Measurements from ENCODE around the gene HTATIP2.
"Not testable (repeated sequence)": the region's sequence is repeated elsewhere in the genome, so short reads cannot be mapped to it uniquely, and the experiment has no call there.

Gene HTATIP2

DNA sequence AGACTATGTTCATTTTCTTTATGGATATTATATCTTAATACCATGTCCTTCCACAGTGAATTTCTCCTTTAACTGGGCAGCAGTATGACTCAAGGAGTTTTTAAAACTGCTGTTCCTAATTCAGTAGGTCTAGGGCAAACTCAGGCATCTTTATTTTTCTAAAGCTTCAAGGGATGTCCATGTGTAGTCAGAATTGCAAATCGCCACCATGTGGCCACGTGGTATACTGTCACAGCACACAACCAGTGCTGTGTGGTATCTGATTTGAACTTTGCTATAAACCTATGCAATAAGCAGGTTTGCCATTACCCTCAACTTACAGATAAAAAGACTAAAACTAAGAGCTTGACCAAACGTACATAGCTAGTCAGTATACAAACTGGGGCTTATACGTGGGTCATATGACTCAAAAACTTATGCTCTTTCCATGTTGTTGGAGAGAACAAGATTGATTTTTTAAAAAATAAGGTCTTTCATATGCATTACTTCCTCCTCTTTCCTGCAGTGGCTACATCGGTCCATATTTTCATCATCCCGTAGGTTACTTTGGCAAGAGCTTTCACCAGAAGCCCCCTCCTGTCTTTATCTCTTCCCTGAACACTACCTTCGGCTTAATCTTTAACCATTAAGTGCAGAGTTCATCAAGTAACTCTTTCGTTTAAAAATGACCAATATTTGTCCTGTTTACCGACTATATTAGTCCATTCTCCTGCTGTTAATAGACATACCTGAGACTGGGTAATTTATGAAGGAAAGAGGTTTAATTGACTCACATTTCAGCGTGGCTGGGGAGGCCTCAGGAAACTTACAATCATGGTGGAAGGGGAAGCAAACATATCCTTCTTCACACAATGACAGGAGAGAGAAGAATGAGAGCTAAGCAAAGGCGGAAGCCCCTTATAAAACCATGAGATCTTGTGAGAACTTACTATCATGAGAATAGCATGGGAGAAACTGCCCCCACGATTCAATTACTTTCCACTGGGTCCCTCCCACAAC lies 8.0 kb upstream of the HTATIP2 start:
- H3K4me3 ChIP-seq (ENCODE audit: extremely low read depth, insufficient read depth, low read length, poor library complexity, severe bottlenecking) = no peak overlapping the region
- no peaks in the 10 kb centered on the region for H3K9me3 ChIP-seq (ENCODE audit: control insufficient read depth, low read length)
- WGBS, 2 experiments (ENCODE audit: insufficient coverage in 2 of 2) = 72 to 90% methylated on average over 4 to 6 of the region's 12 CpGs

DNA sequence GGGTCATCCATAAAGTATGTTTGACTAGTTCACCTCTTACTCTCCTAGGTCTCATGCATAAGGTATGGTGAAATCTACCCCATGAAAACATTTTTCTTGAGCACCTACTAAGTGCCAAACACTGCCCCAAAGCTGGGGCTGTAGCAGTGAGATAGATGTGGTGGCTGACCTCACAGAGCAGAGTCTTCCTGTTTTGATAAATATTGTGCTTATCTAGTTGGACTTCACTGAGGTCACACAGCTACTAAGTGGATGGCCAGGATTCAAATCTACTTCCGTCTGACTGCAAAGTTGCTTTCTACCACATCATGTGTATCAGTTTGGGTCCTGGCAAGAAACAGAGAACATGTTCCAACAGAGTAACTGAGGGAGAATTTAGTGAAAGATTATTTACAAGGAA lies 6.4 kb upstream of the HTATIP2 start:
- 86% methylated on average over 1 of the region's 1 CpG; no CpG with 5 or more reads in 1 of the 2 experiments for WGBS, 2 experiments (ENCODE audit: insufficient coverage in 2 of 2)

More for the DNA sequence above, 8.0 kb upstream of the HTATIP2 start:
- Histone ChIP-seq H3K27ac (ENCODE audit: low read depth, low read length, severe bottlenecking) (no peak overlapping the region), H3K4me1 (ENCODE audit: control insufficient read depth, insufficient read depth, low read length, poor library complexity, severe bottlenecking) (peaks cover 12% of the 10 kb centered on the region), H3K36me3 (ENCODE audit: control insufficient read depth, insufficient read depth, low read length) (no peaks in the 10 kb centered on the region)

GRCh38 chr11:20360650-20361049 lies 2.9 kb upstream of the HTATIP2 start:
- no peak overlapping the region for H3K27ac ChIP-seq (ENCODE audit: low read depth, low read length, severe bottlenecking)
- H3K9me3 ChIP-seq (ENCODE audit: control insufficient read depth, low read length) = no peaks in the 10 kb centered on the region
- no peaks in the 10 kb centered on the region for H3K4me1 ChIP-seq (ENCODE audit: control insufficient read depth, insufficient read depth, low read length, poor library complexity, severe bottlenecking)
- H3K36me3 ChIP-seq (ENCODE audit: control insufficient read depth, insufficient read depth, low read length) = no peaks in the 10 kb centered on the region
- 56 to 60% methylated on average over 3 to 6 of the region's 7 CpGs for WGBS, 2 experiments (ENCODE audit: insufficient coverage in 2 of 2)
- H3K4me3 ChIP-seq (ENCODE audit: extremely low read depth, insufficient read depth, low read length, poor library complexity, severe bottlenecking) = no peak overlapping the region

More for the DNA sequence above, 6.4 kb upstream of the HTATIP2 start:
- H3K4me1 ChIP-seq (ENCODE audit: control insufficient read depth, insufficient read depth, low read length, poor library complexity, severe bottlenecking) = peaks cover 9% of the 10 kb centered on the region
- H3K27ac ChIP-seq (ENCODE audit: low read depth, low read length, severe bottlenecking) = no peak overlapping the region
- no peaks in the 10 kb centered on the region for H3K36me3 ChIP-seq (ENCODE audit: control insufficient read depth, insufficient read depth, low read length)
- H3K4me3 ChIP-seq (ENCODE audit: extremely low read depth, insufficient read depth, low read length, poor library complexity, severe bottlenecking) = no peak overlapping the region
- H3K9me3 ChIP-seq (ENCODE audit: control insufficient read depth, low read length) = no peaks in the 10 kb centered on the region

GRCh38 chr11:20362481-20362880 lies 1.0 kb upstream of the HTATIP2 start:
- no peaks in the 10 kb centered on the region for H3K36me3 ChIP-seq (ENCODE audit: control insufficient read depth, insufficient read depth, low read length)
- H3K4me3 ChIP-seq (ENCODE audit: extremely low read depth, insufficient read depth, low read length, poor library complexity, severe bottlenecking) = no peak overlapping the region
- H3K27ac ChIP-seq (ENCODE audit: low read depth, low read length, severe bottlenecking) = no peak overlapping the region
- no peaks in the 10 kb centered on the region for H3K9me3 ChIP-seq (ENCODE audit: control insufficient read depth, low read length)
- H3K4me1 ChIP-seq (ENCODE audit: control insufficient read depth, insufficient read depth, low read length, poor library complexity, severe bottlenecking) = peaks cover 7% of the 10 kb centered on the region
- WGBS, 2 experiments (ENCODE audit: insufficient coverage in 2 of 2) = no CpG with 5 or more reads among the region's 1 CpG

- Histone ChIP-seq H3K36me3 (ENCODE audit: control insufficient read depth, insufficient read depth, low read length) (no peaks in the 10 kb centered on the region), H3K27ac (ENCODE audit: low read depth, low read length, severe bottlenecking) (no peak overlapping the region), H3K4me3 (ENCODE audit: extremely low read depth, insufficient read depth, low read length, poor library complexity, severe bottlenecking) (peak overlapping the region; percentile 50), H3K9me3 (ENCODE audit: control insufficient read depth, low read length) (no peaks in the 10 kb centered on the region), H3K4me1 (ENCODE audit: control insufficient read depth, insufficient read depth, low read length, poor library complexity, severe bottlenecking) (peaks cover 11% of the 10 kb centered on the region)
- WGBS, 2 experiments (ENCODE audit: insufficient coverage in 2 of 2) = 78 to 100% methylated on average over 2 of the region's 2 CpGs
These were observed 390 bp upstream of the HTATIP2 start for GRCh38 chr11:20363149-20363499.

GRCh38 chr11:20364341-20364792 lies 853 bp downstream of the HTATIP2 start:
- Histone ChIP-seq H3K4me1 (ENCODE audit: control insufficient read depth, insufficient read depth, low read length, poor library complexity, severe bottlenecking) (peaks cover 15% of the 10 kb centered on the region), H3K36me3 (ENCODE audit: control insufficient read depth, insufficient read depth, low read length) (no peaks in the 10 kb centered on the region), H3K4me3 (ENCODE audit: extremely low read depth, insufficient read depth, low read length, poor library complexity, severe bottlenecking) (peak overlapping the region; percentile 50), H3K27ac (ENCODE audit: low read depth, low read length, severe bottlenecking) (peak overlapping the region; percentile 25), H3K9me3 (ENCODE audit: control insufficient read depth, low read length) (no peaks in the 10 kb centered on the region)
- WGBS, 2 experiments (ENCODE audit: insufficient coverage in 2 of 2) = 69 to 76% methylated on average over 5 of the region's 6 CpGs

- not testable (repeated sequence) for H3K4me3 ChIP-seq (ENCODE audit: extremely low read depth, insufficient read depth, low read length, poor library complexity, severe bottlenecking); H3K9me3 ChIP-seq (ENCODE audit: control insufficient read depth, low read length); H3K36me3 ChIP-seq (ENCODE audit: control insufficient read depth, insufficient read depth, low read length); H3K27ac ChIP-seq (ENCODE audit: low read depth, low read length, severe bottlenecking)
- H3K4me1 ChIP-seq (ENCODE audit: control insufficient read depth, insufficient read depth, low read length, poor library complexity, severe bottlenecking) = peaks cover 15% of the 10 kb centered on the region
- WGBS, 2 experiments (ENCODE audit: insufficient coverage in 2 of 2) = 89 to 100% methylated on average over 3 to 6 of the region's 6 CpGs
These were observed 2.0 kb downstream of the HTATIP2 start for GRCh38 chr11:20365465-20365864.

DNA sequence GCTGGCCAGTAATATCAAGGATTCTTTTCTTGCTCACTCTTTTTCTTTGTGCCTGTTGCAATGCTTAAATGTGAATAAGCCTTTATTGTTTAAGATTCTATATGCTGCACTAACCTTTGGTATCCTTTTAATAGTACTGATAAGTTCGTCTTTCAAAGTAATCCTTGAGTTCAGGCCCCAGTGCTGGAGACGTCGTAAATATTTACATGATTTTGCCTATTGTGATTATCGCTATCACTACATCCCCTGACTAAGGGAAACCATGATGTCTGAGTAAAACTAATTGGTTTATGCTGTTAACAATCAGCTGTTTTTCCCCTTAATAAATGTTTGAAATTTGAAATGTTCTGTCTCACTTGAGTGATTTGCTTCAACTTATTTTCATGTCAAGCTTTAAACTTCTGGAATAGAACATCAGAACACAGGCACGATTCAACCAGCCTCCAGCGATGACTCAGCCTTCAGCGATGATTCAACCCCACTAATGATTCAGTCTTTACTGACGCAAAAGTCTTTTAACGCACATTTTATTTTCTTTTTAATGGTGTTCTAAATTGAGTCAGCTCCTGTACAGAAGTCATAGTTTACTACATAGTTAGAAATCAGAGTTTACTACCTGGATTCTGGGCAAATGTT lies 3.9 kb downstream of the HTATIP2 start:
- no peak overlapping the region for H3K4me3 ChIP-seq (ENCODE audit: extremely low read depth, insufficient read depth, low read length, poor library complexity, severe bottlenecking)
- 64 to 79% methylated on average over 6 of the region's 9 CpGs for WGBS, 2 experiments (ENCODE audit: insufficient coverage in 2 of 2)
- no peaks in the 10 kb centered on the region for H3K9me3 ChIP-seq (ENCODE audit: control insufficient read depth, low read length)
- no peaks in the 10 kb centered on the region for H3K36me3 ChIP-seq (ENCODE audit: control insufficient read depth, insufficient read depth, low read length)
- H3K27ac ChIP-seq (ENCODE audit: low read depth, low read length, severe bottlenecking) = peak overlapping the region; percentile 62
- H3K4me1 ChIP-seq (ENCODE audit: control insufficient read depth, insufficient read depth, low read length, poor library complexity, severe bottlenecking) = peaks cover 15% of the 10 kb centered on the region

- H3K9me3 ChIP-seq (ENCODE audit: control insufficient read depth, low read length) = no peaks in the 10 kb centered on the region
- H3K36me3 ChIP-seq (ENCODE audit: control insufficient read depth, insufficient read depth, low read length) = no peaks in the 10 kb centered on the region
- H3K4me1 ChIP-seq (ENCODE audit: control insufficient read depth, insufficient read depth, low read length, poor library complexity, severe bottlenecking) = peaks cover 15% of the 10 kb centered on the region
- H3K27ac ChIP-seq (ENCODE audit: low read depth, low read length, severe bottlenecking) = no peak overlapping the region
- no peak overlapping the region for H3K4me3 ChIP-seq (ENCODE audit: extremely low read depth, insufficient read depth, low read length, poor library complexity, severe bottlenecking)
These were observed 4.9 kb downstream of the HTATIP2 start for GRCh38 chr11:20368438-20368837.

DNA sequence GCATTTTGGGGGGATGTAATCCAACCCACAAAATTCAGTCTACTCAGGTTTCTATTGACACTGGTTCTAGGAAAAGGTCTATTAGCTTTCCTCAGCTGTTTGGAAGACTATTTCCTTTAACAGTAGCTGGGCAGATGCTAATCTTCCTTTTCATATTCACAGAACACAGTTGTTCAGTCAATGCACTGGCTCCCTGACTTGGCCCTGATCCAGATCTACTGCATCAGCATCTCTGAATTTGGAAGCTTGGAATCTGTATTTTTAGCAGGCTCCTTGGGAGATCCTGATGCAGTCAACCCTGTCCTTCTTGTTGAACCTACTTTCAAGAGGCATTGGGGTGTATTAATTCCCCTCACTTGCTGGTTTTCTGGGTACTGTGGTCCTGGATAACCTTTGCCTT lies 6.3 kb downstream of the HTATIP2 start:
- peaks cover 15% of the 10 kb centered on the region for H3K4me1 ChIP-seq (ENCODE audit: control insufficient read depth, insufficient read depth, low read length, poor library complexity, severe bottlenecking)
- H3K36me3 ChIP-seq (ENCODE audit: control insufficient read depth, insufficient read depth, low read length) = no peaks in the 10 kb centered on the region
- H3K9me3 ChIP-seq (ENCODE audit: control insufficient read depth, low read length) = no peaks in the 10 kb centered on the region
- H3K4me3 ChIP-seq (ENCODE audit: extremely low read depth, insufficient read depth, low read length, poor library complexity, severe bottlenecking) = no peak overlapping the region
- H3K27ac ChIP-seq (ENCODE audit: low read depth, low read length, severe bottlenecking) = no peak overlapping the region

Measured in mesodermal cell (in vitro differentiated cells).